D721Med (cell line): ENCODE results near the gene RFLNA.

ENCODE experiments used
- DNase-seq: peaks from one replicate; pipeline ENCODE4 v3.0.0; 2011; ENCODE audit warnings: low spot score; ENCODE audit not compliant: insufficient read length
- FAIRE-seq: peaks from 2 replicates; lab custom pipeline; 2011; peaks lifted over from hg19 to GRCh38; lab: Jason Lieb, UNC
- TF ChIP-seq, protein P1 (sequence below): IDR thresholded peaks from 2 replicates; pipeline ENCODE4 v1.5.1; 2012; ENCODE audit warnings: mild to moderate bottlenecking, control low read depth; ENCODE audit not compliant: insufficient read depth; ENCODE audit errors: missing control alignments

Gene RFLNA

DNA sequence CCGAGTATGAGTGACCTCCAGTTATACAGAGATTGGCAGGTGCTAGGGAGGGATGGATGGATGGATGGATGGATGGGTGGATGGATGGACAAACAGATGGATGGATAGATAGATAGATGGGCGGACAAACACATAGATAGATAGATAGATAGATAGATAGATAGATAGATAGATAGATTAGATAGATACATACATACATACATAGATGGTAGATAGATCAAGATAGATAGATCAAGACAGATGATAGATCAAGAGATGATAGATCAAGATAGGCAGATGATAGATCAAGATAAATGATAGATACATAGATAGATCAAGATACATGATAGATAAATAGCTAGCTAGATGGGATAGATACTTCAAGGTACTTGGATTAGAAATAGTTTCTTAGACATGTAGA, 18.6 kb upstream of the RFLNA start:
- no peak for FAIRE-seq
- DNase-seq, result no peak
- TF ChIP-seq, protein P1, sequence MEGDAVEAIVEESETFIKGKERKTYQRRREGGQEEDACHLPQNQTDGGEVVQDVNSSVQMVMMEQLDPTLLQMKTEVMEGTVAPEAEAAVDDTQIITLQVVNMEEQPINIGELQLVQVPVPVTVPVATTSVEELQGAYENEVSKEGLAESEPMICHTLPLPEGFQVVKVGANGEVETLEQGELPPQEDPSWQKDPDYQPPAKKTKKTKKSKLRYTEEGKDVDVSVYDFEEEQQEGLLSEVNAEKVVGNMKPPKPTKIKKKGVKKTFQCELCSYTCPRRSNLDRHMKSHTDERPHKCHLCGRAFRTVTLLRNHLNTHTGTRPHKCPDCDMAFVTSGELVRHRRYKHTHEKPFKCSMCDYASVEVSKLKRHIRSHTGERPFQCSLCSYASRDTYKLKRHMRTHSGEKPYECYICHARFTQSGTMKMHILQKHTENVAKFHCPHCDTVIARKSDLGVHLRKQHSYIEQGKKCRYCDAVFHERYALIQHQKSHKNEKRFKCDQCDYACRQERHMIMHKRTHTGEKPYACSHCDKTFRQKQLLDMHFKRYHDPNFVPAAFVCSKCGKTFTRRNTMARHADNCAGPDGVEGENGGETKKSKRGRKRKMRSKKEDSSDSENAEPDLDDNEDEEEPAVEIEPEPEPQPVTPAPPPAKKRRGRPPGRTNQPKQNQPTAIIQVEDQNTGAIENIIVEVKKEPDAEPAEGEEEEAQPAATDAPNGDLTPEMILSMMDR, result no peak

DNA sequence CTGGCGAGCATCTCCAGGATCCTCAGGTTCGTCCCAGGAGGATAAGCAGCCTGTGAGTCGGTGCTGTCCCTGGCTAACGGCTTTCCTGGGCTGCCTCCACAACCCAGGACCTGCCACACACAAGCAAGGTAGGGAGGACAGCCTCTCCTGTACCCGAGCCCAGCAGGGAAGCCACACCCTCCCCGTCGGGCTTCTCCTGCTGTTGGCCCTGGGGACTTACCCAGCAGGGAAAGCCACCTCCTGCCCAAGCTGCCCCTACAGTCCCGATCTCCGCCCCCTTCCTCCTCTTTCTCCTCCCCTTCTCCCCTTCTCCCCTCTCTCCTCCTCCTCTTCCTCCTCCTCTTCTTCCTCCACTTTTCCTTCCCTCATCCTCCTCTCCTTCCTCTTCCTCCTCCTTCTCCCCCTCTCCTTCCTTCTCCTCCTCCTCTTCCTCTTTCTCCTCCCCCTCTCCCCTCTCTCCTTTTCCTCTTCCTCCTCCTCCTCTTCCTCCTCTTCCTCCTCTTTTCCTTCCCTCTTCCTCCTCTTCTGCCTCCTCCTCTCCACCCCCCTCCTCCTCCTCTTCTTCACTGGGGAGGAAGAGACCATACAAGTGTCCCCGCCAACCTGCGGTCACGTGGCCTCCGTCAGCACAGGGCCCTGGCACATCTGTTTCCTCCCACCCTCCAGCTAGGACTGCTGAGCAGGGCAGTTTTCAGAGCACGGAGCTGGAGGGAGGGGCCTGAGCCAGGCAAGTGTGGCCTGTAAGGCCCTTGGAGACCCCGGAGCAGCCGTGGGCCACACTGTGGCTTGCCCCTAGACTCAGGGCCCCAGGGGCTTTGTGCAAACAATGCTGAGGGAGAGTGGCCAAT, 17.3 kb upstream of the RFLNA start:
- DNase-seq, result no peak
- FAIRE-seq, result no peak
- TF ChIP-seq, protein P1, result no peak

DNA sequence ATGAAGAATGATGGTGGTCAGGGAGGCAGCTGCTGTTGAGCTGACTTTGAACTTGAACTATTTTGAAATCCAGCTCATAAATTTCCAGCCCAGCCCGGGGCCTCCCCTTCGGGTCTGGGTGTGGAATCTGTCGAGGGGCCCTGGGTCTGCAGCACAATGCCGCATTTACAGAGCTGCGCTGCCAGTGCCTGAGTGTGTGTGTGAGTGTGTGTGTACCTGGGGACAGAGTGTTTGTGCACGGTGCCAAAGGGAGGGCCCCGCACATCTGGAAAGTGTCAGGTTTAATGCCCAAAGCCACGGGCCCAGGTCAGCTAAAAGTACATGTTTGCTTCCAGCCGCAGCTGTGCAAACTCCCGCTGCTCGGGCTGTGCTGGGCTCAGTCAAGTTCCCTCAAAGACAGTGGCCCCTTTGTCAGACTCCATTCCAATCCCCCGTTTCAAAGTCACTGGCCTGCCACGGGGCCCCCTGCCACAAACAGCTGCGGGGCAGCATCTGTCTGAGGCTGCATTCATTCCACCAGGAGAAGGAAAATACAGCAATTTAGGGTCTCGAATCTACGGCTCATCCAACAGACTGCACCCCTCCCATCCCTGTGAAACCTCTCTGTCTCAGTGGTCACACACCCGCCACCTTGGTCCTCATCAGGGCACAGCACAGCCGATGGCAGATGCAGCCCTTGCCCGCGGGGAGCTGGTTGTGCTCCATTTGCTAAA, 16.3 kb upstream of the RFLNA start:
- FAIRE-seq (no peak), DNase-seq (no peak)
- TF ChIP-seq, protein P1, result no peak

DNA sequence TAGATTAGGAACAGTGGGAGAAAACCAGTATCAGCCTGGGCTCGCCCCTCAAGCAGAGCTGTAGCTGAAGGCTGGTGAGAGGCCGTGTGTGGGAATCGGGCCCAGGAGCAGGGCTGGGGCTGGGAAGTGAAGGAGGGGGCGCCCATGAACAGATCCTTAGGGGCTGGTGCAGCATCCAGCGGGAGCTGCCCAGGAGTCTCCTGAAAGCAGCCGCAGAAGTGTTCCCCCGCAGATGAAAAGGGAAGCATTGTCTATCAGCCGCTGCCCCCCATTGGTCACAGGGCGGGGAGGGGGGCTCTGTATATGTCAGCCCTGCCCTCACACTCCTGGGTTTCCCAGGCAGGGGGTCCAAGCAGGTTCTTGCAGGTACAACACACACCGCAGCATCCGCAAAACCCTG, 15.6 kb upstream of the RFLNA start:
- FAIRE-seq (no peak), DNase-seq (no peak)
- TF ChIP-seq, protein P1, result no peak

DNA sequence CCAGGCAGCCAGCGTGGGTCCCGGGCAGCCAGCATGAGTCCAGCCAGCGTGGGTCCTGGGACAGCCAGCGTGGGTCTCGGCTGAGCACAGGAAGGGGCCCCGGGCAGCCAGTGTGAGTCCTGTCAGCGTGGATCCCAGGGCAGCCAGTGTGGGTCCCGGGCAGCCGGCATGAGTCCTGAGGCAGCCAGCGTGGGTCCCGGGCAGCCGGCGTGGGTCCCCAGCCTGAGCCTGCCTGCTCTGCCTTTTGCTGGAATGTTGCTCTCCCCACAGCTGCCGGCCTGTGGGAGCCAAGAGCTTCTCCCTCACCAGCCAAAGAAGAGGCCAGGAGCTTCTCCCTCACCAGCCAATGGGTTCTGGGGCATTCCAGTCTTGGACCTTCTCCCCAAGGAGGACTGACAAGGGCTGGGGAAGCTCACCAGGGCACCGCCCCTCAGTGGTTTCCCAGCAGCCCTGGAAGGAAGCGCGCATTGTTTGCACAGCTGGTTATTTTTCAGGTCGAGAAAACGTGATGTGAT, 15.0 kb upstream of the RFLNA start:
- no peak for FAIRE-seq
- no peak for DNase-seq
- TF ChIP-seq, protein P1, result no peak

DNA sequence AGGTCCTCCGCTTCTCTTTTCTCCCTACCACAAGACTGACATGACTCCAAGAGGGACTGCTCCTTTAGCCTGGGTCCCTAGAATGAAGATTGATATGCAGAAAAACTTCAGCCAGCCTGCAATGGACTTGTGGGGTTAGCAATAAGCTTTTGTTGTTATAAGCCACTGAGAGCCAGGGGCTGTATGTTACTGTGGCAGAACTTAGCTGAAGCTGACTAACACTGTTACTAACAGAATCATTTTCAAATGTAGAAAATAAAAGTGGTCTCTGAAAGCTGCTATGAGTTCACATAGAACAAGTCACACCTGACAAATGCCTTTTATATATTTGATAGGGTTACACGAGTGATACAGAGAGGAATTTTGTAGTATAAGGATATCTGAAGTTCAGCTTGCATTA, 13.6 kb upstream of the RFLNA start:
- no peak for DNase-seq
- no peak for FAIRE-seq
- TF ChIP-seq, protein P1, result no peak
